ENCODE results near the gene ZNF764.

DNA sequence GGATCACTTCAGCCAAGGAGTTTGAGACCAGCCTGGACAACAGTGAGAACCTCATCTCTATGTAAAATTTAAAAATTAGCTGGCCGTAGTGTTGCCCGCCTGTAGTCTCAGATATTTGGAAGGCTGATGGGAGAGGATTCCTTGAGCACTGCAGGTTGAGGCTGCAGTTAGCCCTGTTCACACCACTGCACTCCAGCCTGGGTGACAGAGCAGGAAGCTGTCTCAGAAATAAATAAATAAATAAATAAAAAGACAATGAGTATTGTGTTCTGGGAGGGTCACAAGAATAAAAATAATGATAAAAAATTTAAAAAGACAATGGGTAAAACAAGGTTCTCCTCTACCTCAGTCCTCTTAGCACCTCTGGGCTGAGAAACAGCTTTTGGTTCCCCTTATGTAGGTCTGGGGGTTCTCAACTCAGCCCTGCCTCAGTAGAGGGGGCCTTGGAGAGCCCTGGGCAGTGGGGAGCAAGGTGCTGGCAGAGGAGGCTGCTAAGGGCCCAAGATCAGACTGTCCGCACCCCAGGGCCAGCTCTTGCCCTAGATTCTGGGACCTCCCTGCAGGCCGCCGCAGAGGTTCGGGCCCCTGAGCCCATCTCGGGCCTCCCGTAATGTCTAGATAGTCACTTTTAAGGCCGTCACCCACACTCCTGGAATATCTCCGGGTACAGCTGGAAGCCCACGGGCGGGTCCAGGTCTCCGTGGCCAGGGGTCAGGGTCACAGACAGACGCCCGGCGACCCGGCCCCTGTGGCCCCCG is 3.4 kb downstream of the ZNF764 start:
- TF ChIP-seq, protein P1, sequence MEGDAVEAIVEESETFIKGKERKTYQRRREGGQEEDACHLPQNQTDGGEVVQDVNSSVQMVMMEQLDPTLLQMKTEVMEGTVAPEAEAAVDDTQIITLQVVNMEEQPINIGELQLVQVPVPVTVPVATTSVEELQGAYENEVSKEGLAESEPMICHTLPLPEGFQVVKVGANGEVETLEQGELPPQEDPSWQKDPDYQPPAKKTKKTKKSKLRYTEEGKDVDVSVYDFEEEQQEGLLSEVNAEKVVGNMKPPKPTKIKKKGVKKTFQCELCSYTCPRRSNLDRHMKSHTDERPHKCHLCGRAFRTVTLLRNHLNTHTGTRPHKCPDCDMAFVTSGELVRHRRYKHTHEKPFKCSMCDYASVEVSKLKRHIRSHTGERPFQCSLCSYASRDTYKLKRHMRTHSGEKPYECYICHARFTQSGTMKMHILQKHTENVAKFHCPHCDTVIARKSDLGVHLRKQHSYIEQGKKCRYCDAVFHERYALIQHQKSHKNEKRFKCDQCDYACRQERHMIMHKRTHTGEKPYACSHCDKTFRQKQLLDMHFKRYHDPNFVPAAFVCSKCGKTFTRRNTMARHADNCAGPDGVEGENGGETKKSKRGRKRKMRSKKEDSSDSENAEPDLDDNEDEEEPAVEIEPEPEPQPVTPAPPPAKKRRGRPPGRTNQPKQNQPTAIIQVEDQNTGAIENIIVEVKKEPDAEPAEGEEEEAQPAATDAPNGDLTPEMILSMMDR (IDR thresholded peaks at IDR 0.05): no peak
- TF ChIP-seq POLR2A (IDR thresholded peaks at IDR 0.05): no peak
